GM21515 (cell line): ENCODE measurements around the gene LRRC19.

Experiments
- ATAC-seq: cut with Tn5 transposase; IDR thresholded peaks from one replicate; pipeline ENCODE4 v1.9.1; 2021; ENCODE audit not compliant: unreplicated experiment

The LRRC19 gene, protein sequence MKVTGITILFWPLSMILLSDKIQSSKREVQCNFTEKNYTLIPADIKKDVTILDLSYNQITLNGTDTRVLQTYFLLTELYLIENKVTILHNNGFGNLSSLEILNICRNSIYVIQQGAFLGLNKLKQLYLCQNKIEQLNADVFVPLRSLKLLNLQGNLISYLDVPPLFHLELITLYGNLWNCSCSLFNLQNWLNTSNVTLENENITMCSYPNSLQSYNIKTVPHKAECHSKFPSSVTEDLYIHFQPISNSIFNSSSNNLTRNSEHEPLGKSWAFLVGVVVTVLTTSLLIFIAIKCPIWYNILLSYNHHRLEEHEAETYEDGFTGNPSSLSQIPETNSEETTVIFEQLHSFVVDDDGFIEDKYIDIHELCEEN

DNA sequence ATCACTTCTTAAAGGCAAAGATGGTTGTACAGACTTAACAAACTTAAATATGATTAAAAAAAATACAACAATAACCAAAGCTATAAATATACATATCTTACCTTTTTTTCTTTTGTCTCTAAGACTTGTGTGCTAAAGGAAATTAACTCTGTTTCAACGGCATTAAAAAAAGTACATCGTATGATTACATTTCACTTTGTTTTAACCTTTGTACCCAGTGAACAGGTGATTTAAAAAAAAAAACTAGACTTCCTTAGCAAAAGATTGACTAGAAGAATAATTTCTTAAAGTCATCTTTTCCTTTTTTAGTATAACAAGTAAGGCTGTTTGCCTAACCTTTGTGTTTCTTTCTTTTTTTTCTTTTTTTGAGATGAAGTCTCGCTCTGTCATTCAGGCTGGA, at the start of gene LRRC19:
Gene LRRC19 (minus strand): TSS at position 182 of the 400 bp plus-strand sequence. CDS start 5,978 bp downstream, outside the sequence.
- ATAC-seq = no peak

DNA sequence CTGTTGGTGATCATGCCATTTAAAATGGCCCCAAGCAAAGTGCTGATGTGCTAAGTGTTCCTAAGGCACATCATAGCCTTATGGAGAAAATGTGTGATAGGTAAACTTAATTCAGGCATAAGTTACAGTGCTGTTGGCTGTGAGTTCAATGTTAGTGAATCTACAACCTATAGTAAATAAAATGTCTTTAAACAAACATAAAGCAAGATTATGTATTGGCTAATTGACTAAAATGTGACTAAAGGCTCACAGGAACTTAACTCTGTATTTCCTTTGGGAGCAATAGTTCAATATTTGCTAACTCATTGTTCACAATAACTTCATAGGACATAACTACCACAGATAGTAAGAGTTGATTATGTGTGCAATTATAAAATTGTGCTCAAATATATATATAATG, 49.4 kb upstream of the LRRC19 start:
- no peak for ATAC-seq

DNA sequence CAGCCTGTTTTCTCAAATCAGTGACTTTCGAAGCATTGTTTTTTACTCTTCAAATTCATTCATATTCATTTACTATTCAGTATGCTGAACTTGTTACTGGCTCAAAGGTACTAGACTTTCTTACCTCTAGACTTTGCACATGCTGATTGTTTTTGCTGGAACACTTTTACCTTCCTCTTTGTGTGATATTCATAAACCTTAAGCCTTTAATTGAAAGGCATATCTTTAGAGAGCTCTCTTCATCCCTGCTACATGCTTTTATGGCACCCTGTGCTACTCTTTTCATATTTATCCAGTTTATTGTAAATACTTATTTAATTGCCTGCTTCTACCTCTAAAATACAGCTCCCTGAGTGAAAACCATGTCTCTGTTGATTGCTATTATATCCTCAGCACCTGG, 48.7 kb upstream of the LRRC19 start:
- ATAC-seq = no peak

DNA sequence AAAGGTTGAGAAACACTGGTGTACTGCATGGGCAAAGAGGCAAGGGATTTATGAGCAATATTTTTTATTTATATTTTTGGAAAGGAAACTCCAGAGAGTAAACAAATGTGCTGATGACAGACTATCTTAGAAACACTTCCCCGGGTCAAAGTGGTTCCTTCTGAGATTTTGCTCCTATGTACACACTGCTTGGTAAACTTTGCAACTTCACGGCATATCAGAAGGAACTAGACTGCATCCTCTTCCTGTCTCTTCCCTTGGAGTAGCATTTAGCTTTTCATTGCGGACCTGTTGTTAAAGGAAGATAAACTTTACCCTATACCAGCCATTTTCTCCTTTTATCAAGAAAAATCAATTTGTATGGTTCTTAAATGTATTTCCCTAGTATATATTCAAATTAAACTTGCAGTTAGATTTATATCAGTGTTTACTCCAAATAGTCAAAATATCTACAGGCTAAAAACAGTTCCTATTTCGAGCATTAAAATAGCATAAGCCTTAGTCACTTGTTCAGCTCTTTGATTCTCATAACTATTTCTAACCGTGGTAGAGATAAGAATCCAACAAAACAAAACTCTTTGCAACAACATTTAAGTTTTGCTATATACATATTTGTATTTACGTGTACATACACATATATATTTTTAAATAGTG, 48.0 kb upstream of the LRRC19 start:
- no peak for ATAC-seq

DNA sequence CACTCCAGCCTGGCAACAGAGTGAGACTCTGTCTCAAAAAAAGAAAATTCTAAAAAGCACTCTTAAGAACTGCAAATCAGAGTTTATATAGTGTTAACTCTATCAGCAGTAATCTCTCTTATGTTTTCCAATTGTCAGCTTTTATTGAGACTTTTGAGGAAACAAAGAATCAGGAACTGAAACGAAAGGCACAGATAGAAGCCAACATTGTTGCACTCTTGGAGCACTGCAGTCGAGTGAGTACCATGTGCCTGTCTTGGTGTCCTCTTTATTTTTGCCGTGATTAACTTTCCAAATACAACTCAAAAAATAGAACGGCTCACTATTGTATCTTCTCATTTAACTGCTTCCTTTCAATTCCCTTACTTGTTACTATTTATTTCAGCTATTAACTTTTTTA, 41.7 kb upstream of the LRRC19 start:
- ATAC-seq = no peak

DNA sequence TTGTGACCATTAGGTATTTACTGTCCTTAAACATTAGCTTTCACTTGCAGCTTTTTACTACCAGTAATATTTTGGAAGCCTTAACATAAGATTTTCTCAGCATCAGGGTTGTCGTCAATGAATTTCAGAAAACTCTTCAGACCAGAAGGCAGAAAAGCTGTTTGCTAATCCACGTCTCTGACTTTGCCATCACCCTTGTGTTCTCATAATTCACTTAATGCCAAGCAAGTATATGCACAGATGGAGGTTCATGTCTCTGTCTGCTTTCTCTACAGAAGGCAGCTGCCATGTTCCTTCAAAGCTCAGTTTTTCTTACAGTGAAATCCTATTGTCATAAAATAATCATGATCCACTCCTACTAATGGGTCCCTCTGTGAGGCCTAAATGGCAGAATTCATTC, 37.7 kb upstream of the LRRC19 start:
- no peak for ATAC-seq

DNA sequence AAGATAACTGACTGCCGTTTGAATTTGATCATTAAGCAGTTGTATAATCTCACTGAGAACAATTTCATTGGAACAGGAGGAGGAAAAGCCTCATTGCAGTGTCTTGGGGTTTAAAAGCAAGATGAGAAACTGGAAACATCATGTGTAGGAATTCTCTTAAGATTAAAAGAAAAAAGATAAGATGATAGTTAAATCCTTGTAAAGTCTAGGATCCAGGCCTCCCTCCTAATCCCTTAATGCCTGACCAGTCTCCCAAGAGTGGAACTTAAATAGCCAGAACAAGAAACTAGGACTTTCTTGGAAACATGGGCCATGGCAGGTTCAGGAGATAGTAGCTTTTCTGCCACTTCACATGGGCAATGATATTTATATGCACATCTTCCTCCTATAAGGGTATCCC, 37.0 kb upstream of the LRRC19 start:
- ATAC-seq = no peak

DNA sequence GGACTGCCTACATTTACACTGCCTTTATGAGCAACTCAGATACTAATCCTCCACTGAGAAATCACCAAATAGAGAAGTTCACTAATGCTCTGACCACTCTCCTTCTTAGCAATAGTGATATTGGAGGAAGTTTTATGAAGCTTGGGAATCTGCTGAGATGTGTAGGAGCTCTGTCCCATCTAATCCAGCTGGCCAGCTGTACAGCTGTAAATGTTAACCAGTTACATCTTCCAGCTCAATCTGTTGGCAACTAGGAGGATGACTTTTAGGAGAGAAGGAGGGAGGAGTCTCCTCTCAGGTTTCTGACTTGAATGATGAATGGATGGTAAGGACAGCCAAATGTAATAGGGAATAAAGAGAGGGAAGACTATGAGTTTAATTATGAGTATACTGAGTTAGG, 36.3 kb upstream of the LRRC19 start:
- ATAC-seq = no peak

DNA sequence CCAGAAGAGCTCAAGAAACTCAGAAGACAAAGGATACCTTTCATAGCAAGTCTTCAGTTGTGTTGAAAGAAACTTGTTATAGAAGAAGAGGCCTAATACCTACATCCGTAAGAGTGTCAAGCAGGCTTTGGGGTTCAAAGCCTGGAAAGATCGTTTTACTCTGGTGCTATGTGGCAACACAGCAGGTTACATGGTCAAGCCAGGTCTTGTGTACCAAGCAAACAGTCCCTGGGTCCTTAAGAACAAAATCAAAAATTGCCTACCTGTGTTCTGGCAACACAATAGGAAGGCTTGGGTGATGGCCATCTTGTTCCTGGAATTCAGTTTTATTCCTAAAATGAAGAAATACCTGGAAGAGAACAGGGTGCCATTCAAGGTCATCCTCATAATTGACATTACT, 32.0 kb upstream of the LRRC19 start:
- no peak for ATAC-seq

DNA sequence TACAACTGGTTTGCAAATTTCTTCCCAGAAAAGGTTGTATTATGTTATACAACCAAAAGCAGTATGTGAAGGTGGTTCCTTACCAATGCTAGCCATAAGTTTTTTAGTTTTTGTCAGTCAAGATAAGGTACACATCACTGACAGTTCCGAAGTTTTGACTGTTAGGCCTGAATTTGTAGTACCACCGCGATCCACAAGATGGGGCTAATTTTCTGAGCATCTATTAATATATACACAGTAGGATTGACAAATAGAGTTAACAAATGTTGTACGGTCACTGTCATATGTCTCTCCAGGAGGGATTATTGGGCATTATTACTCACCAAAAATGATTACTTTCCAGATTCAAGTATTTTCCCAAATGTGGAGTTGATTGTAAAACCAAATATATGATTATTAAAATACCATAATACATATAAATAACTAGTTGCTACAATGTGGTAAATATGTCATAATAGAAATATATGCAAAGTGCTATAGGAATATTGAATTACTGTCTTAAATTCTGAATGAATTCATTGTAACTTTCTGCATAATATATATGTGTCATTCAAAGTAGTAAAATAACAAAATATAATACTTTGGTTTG, 28.4 kb upstream of the LRRC19 start:
- ATAC-seq = peak; percentile 90

DNA sequence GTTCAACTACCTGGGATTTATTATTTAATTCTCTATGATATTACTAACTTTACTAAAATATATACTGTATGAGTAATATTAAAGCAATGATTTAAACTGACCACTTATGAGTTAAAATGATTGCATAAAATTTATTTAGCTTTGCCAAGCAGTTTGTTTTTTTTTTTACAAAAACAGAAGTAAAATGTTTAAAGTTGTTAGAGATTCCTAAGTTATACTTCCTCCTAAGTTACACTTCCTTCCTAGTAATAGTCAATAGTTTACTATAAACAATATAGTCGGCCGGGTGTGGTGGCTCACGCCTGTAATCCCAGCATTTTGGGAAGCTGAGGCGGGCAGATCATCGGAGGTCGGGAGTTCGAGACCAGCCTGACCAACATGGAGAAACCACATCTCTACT, 23.7 kb upstream of the LRRC19 start:
- ATAC-seq = no peak

DNA sequence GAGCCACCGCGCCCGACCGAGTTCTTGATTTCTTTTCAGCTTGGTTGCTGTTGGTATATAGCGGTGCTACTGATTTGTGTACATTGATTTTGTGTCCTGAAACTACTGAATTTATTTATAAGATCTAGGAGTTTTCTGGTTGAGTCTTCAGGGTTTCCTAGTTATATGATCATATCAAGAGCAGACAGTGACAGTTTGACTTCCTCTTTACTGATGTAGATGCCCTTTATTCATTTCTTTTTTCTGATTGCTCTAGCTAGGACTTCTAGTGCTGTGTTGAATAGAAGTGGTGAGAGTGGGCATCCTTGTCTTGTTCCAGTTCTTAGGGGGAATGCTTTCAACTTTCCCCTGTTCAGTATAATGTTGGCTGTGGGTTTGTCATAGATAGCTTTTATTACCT, 17.4 kb upstream of the LRRC19 start:
- no peak for ATAC-seq

DNA sequence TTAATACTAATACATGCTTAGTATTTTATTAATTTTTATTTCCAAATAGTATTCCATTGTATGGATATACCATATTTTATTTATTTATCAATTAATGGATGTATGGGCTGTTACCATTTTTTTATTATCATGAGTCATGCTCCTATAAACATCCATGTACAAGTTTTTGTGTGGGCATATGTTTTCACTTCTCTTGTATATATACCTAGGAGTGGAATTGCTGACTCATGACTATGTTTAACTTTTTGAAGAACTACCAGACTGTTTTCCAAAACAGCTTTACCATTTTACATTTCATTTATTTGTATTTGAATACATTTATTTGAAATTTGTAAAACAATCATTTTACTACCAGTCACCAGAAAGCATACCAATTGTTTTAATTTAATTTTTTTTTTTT, 14.1 kb upstream of the LRRC19 start:
- no peak for ATAC-seq

DNA sequence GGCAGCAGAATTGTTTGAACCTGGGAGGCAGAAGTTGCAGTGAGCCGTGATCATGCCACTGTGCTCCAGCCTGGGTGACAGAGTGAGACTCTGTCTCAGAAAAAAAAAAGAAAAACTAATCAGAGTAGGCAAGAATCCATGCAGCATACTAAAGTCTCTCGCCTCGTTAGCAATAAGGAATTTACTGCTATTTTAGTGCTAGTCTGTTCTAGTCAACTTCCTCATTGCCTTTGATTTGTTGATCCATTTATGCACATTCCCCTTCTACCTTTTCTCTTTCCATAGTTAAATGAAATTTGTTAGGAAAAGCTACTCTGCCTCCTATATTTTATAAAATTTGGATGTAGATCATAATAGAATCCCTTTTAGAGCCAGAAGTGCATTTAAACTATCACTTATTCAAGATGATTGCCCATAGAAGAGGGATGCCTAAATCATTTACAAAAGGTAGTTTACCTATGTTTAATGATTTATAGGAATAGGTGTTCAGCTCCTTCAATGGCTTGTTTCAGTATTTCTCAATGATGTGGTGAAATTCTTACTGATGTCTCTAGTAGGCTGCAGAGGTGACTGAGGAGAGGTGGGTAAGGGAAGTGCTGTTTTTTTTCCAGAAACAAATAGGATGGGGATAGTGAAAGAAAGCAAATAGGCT, 1.9 kb downstream of the LRRC19 start:
- ATAC-seq = no peak

DNA sequence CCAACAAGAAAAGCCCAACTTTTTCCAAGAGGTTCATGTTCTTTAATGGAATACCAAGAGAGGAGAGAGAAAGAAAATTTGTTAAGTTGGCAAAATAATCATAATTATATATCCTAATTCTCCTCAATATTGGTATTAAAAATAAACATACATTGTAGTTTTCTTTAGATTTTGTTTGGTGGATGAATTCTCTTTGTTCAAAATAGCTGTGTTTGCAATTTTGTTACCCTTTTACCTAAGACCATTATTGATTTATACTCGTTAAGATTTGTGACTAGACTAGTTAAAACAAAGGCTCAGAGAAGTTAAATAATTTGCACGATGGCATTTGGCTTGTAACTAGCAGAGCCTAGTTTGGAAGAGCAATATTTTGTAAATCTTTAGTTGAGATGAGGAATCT, 9.7 kb downstream of the LRRC19 start:
- no peak for ATAC-seq

DNA sequence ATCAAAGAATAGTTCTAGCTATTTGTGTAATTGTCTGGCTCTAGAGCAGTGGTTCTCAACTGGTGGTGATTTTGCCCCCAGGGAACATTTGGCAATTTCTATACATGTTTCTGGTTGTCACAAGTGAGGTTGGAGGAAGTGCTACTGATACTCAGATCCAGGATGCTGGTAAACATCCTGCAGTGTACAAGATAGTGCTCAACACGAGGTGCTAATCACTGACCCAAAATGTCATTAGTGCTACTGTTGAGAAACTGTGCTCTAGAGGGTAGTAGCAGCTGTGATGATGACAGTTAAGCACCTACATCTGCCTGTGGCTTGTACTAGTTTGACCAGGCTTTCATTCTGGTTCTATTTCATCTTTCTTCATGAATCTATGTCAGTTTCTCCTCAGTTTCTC, 22.1 kb downstream of the LRRC19 start:
- ATAC-seq = peak; percentile 77

DNA sequence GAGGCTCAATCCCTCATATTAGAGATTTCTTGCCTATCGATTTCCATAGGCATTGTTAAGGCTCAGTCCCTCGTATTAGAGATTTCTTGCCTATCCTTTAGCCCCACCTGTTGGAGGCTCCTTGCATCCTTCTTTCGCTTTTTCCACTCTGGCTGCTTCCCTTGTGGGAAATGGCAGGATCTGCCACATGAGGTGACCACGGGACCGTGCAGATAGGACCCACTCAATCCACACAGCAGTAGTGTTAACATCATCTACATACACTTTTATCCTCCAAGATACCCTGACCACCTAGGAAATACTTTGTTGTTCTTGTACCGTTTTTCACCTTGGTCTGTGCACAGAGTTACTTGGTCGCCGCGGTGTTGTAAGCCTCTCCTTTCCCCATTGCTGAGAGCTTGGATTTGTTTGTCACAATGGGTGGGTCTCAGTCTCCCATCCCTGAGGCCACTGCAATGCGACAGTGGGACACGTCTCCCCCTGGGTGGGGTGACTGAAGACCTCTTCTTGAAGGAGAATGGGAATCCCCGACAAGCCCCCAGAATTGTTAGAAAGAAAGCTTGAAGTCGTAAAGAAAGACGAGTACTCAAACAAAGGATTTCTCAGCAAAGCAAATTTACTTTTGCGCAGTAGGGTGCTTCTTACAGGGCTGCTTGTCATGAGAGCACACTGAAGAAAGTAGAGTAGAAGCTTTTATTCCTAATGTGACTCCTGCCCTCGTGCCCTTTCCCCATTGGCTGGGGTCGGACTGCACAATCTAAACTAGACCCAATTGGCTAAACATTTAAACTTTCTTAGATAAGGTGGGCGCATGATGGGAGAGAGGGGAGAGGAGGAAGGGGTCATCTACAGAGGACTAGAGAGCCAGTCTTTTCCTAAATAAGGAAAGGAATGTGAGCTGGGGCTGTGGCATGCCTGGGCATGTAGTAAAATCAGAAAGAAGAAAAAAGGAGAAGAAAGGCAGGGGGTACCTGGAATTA, 29.5 kb downstream of the LRRC19 start:
- no peak for ATAC-seq

DNA sequence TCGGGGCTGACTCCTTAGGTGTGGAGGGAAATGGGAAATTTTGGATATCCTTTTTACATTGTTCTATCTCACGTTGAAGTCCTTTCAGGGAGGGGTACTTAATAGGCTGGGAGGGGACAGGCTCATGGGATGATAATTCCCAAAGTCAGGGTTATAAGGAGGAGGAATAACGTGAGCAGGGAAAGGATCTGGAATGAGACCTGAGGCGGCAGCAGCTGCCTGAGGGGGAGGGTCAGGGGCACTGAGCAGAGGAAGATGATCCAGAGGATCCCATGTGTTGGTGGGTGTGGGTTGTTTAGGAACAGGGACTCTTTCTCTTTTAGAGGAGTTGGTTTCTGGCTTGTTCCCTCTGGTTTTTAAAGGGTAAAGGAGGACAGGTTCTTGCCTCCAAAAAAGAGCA, 30.5 kb downstream of the LRRC19 start:
- no peak for ATAC-seq

DNA sequence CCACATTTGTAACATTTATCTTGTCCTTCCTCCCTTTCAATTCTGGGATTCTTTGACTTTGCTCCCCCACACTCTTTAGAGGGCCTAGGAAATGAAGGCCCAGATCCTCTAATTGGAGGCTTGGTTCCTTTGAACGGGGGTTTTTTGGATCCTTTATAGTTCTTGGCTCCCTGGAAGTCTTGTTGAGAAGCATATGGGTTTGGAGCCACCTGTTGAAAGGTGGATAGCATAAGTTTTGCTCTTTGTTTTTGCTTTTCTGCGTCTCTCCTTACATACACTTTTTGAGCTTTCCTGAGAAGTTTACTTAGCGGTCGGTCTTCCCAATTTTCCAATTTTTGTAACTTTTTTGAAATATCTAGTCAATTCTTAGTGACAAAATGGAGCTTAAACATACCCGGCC, 31.5 kb downstream of the LRRC19 start:
- ATAC-seq = no peak

DNA sequence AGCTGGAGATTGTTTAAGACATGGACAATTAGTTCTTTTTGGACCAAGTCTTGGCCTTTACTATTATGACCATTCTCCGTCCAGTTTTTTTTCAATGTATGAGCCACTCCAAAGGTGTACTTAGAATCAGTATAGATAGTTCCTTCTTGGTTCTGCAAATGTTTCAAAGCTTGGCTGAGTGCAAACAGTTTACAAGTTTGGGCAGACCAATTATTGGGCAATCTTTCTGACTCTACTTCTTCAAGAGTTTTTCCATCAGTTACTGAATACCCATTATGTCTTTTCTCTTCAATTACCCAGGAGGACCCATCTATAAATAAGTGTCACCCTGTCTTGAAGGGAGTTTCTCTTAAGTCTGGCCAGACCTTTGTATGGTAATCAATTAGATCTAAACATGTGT, 33.8 kb downstream of the LRRC19 start:
- no peak for ATAC-seq

DNA sequence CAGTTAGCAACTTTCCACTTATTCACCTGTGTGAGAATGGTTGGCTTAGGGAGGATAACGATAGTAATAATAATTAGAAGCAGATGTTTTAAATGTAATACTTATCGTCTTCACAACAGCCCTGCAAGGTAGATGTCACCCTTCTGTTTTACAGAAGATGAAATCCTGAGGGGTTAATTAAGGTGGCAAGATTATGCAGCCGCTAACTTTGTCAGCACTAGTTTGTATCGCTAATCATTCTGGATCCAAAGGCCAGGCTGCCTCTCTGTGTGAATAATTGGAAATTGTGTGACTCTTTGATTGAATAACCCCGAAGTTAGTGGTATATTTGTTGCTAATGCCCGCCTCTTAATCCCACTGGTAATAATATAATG, 48.6 kb downstream of the LRRC19 start:
- ATAC-seq = no peak
